Measurements from ENCODE around the gene MTMR1. TPM values are rescaled to one million over a fixed set of nuclear protein-coding genes. Genes with fewer than 3 reads are reported as not detected.

Gene MTMR1
- total and polyA plus RNA-seq, 2 donors (not counting 3 experiments of a cell fraction or from before 2014, with no cell fraction given): 17.1 to 20.3 TPM

- dilution Hi-C loops (cut with MboI; ENCODE audit: extremely low pct_ligation_motif_present, low sequenced_read_pairs): no loop called here
- intact Hi-C loops (cut with micrococcal nuclease): no loop called here
- Histone ChIP-seq H3K79me2 (ENCODE audit: control insufficient read depth, insufficient read depth, low read length) (no peaks in the 10 kb centered on the region), H3K9ac (replicated peaks; ENCODE audit: extremely low read depth, insufficient read depth, low read length) (no peak overlapping the region), H3K4me2 (ENCODE audit: insufficient read depth, low read length) (no peak overlapping the region), H3K4me3 (replicated peaks in 1 of 3; ENCODE audit: insufficient read depth in 1 of 3, low read depth in 1 of 3, low read length in 3 of 3) (no peak overlapping the region), H3K36me3 (ENCODE audit: control insufficient read depth in 2 of 2, extremely low read depth in 1 of 2, insufficient read depth in 2 of 2, low read length in 2 of 2) (no peaks in the 10 kb centered on the region), H3K27me3 (ENCODE audit: control insufficient read depth in 2 of 2, insufficient read depth in 2 of 2, low read length in 2 of 2) (no peaks in the 10 kb centered on the region), H4K20me1 (replicated peaks; ENCODE audit: control insufficient read depth, extremely low read depth, insufficient read depth, low read length) (no peaks in the 10 kb centered on the region), H3K9me3 (replicated peaks; ENCODE audit: control insufficient read depth, insufficient read depth, low read length) (no peaks in the 10 kb centered on the region), H2AFZ (ENCODE audit: low read depth, low read length) (no peak overlapping the region), H3K9me1 (replicated peaks; ENCODE audit: control insufficient read depth, extremely low read depth, insufficient read depth, low read length) (no peaks in the 10 kb centered on the region), H3K4me1 (ENCODE audit: control insufficient read depth, extremely low read depth, insufficient read depth, low read length) (no peaks in the 10 kb centered on the region), H3K27ac (ENCODE audit: insufficient read depth, low read depth, low read length) (no peak overlapping the region)
- FAIRE-seq: no peak
- CTCF ChIA-PET: no interaction called here
- no peak for DNase-seq (ENCODE audit: low read depth, low spot score)
- no TSS peak for BruUV-seq (replicated peaks)
- TF ChIP-seq MYC (IDR thresholded peaks at IDR 0.05; ENCODE audit: low read depth, low read length) (no peak), CTCF (IDR thresholded peaks at IDR 0.05; ENCODE audit: extremely low read depth in 1 of 2, insufficient read depth in 1 of 2, low read depth in 1 of 2, low read length in 2 of 2) (no peak), GATA2 (IDR thresholded peaks at IDR 0.05; ENCODE audit: insufficient read depth, insufficient read length, low read depth, low read length) (no peak), JUN (IDR thresholded peaks at IDR 0.05; ENCODE audit: borderline replicate concordance, insufficient read depth, insufficient read length, low read depth) (no peak), POLR2A (IDR thresholded peaks at IDR 0.05; ENCODE audit: low read depth, low read length) (no peak), MAX (IDR thresholded peaks at IDR 0.05; ENCODE audit: insufficient read depth, insufficient read length) (no peak), FOS (IDR thresholded peaks at IDR 0.05; ENCODE audit: borderline replicate concordance, insufficient read depth, low read length) (no peak), POLR2AphosphoS5 (IDR thresholded peaks at IDR 0.05; ENCODE audit: insufficient read depth, low read depth, low read length) (no peak), EZH2 (IDR thresholded peaks at IDR 0.05; ENCODE audit: borderline replicate concordance, low read depth, low read length, severe bottlenecking) (no peak)
- POLR2A ChIA-PET: no interaction called here
These were observed 96.8 kb downstream of the MTMR1 start for GRCh38 chrX:150790021-150790420.

Measured in endothelial cell of umbilical vein (primary cell).